ENCODE data around the gene COL9A3.
A peak's percentile ranks its signal among the peaks of the same experiment; 100 is the strongest.

The COL9A3 gene

DNA sequence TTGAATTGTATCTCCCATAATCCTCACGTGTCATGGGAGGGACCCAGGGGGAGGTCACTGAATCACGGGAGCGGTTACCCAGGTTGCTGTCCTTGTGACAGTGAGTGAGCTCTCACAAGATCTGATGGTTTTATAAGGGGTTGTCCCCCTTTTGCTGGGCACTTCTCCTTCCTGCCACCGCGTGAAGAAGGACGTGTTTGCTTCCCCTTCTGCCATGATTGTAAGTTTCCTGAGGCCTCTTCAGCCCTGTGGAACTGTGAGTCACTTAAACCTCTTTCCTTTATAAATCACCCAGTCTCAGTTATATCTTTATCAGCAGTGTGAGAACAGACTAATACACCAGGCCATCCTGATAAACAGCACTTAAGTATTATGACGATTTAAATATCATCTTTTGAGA lies 29.5 kb upstream of the COL9A3 start:
- no peak for DNase-seq (ENCODE audit: low spot score)
- TF ChIP-seq, protein P1, sequence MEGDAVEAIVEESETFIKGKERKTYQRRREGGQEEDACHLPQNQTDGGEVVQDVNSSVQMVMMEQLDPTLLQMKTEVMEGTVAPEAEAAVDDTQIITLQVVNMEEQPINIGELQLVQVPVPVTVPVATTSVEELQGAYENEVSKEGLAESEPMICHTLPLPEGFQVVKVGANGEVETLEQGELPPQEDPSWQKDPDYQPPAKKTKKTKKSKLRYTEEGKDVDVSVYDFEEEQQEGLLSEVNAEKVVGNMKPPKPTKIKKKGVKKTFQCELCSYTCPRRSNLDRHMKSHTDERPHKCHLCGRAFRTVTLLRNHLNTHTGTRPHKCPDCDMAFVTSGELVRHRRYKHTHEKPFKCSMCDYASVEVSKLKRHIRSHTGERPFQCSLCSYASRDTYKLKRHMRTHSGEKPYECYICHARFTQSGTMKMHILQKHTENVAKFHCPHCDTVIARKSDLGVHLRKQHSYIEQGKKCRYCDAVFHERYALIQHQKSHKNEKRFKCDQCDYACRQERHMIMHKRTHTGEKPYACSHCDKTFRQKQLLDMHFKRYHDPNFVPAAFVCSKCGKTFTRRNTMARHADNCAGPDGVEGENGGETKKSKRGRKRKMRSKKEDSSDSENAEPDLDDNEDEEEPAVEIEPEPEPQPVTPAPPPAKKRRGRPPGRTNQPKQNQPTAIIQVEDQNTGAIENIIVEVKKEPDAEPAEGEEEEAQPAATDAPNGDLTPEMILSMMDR (IDR thresholded peaks at IDR 0.05; ENCODE audit: extremely low read depth, missing control alignments), result no peak

GRCh38 chr20:62787866-62788265 lies 29.0 kb upstream of the COL9A3 start:
- TF ChIP-seq, protein P1 (IDR thresholded peaks at IDR 0.05; ENCODE audit: extremely low read depth, missing control alignments), result no peak
- DNase-seq (ENCODE audit: low spot score), result no peak

- no peak for DNase-seq (ENCODE audit: low spot score)
These were observed 28.2 kb upstream of the COL9A3 start for GRCh38 chr20:62788607-62789006.

DNA sequence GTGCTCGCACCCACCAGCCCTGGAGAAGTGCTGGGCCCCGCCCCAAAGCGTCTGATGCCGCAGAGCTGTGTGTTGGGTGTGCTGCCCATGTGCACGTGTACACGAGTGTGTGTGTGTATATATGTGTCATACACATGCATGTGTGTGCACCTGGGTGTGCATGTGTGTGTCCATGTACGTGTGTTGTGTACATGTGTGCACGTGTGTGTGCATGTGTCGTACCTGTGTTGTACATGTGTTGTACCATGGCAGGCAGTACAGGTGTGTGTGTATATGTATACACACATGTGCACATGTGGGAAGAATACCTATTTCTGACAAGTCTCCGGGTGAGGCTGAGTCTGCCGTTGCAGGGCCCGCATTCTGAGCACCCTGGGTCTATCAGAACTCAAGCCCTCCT lies 26.8 kb upstream of the COL9A3 start:
- TF ChIP-seq, protein P1 (IDR thresholded peaks at IDR 0.05; ENCODE audit: extremely low read depth, missing control alignments), result no peak
- no peak for DNase-seq (ENCODE audit: low spot score)

More at GRCh38 chr20:62788607-62789006, 28.2 kb upstream of the COL9A3 start:
- TF ChIP-seq, protein P1 (IDR thresholded peaks at IDR 0.05; ENCODE audit: extremely low read depth, missing control alignments), result no peak

- TF ChIP-seq, protein P1 (IDR thresholded peaks at IDR 0.05; ENCODE audit: extremely low read depth, missing control alignments), result peak; percentile 90
These were observed 25.3 kb upstream of the COL9A3 start for GRCh38 chr20:62791301-62792181.

DNA sequence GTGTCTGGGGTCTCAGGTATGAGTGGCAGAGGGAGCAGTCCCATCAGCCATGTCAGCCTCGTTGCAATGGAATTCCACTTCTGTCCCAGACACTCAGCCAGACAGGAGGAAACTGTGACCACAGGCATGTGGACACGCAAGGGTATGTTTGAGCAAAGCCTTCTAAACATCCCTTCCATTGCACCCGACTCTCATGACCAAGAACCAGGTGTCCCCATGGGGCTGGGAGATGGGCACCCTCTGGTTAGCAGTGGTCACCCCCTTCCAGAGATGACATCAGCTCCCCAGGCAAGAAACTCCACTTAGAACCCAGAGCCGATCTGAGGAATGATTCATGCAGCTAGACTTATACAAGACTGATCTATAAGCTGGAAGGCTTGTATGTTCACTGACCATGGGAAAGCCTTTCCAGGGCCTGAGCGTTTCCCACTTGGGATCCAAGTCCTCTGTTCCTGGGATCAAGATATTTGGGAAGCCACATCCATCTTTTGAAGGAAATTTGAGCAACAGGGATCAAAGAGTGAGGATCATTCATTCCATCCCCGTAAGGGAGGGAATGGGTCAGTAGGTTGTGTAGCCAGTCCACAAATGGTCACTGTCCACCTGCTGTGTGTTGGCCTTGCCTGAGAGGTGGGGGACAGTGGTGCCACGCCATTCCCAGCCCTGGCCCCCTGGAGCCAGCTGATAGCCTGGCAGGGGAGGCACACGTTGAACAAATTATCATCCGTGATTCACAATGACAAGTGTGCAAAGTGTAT lies 24.5 kb upstream of the COL9A3 start:
- TF ChIP-seq, protein P1 (IDR thresholded peaks at IDR 0.05; ENCODE audit: extremely low read depth, missing control alignments), result no peak
- no peak for DNase-seq (ENCODE audit: low spot score)

More at GRCh38 chr20:62791301-62792181, 25.3 kb upstream of the COL9A3 start:
- peak; percentile 83 for DNase-seq (ENCODE audit: low spot score)
